NCI-H1092 (cell line): ENCODE results near the gene TBX5.

ENCODE experiments used
- DNase-seq: peaks from one replicate; lab custom pipeline; 2025; lab: John Stamatoyannopoulos, UW

Gene TBX5

DNA sequence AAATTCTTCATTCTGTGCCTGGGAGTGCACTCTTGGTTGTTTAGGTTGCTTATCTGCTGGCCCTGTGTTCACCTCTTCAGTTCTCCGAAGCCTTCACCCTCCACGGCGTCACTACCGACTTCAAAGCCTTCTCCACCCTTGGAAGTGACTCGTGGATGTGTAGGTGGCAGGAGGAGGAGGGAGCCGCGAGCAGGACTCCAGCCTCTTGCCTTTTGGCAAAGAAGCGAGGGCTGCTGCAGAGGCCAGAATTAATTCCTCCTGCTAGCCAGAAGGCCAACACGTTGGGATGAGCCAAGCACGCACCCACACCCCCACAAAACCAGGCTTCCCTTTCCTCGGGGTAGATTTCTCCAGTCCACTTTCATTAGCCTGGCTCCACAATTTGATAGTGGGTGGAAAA, 86.5 kb downstream of the TBX5 start:
- DNase-seq, result no peak

DNA sequence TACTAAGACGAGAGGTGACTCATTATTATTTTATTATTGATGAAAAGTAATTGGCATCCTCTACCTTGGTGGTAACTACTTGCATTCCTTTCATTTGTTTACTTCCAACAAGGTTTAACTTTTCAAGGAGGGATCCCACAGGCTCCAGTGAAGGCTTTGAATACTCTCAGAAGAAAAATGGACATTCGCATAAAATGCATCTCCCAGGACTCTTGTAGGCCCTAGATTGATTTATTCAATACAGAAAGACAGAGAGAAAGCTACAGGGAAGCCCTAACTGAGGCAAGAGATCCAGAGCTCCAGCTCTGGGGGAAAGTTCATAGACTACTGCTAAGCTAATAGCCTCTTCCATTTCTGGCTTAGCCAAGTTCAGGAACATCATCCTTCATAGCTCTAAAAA, 87.0 kb downstream of the TBX5 start:
- DNase-seq, result no peak

DNA sequence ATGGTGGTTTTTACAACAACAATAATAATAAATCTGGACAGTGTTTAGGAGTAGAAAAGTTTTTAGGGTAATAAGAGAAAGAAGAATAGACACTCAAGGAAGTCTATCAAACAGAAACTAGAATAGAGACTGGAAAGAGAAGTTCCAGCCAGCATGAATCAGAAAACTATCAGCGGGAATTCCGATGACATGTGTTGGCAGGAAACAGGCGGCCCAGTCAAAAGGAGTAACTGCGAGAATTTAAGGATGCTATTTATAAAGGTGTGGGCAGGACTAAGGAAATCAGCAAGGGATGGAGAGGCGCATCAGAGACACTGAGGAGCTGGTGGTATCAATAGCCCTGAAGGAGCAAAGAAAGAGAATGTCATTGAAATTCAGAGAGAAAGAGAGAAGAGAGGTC, 89.9 kb downstream of the TBX5 start:
- DNase-seq, result no peak

DNA sequence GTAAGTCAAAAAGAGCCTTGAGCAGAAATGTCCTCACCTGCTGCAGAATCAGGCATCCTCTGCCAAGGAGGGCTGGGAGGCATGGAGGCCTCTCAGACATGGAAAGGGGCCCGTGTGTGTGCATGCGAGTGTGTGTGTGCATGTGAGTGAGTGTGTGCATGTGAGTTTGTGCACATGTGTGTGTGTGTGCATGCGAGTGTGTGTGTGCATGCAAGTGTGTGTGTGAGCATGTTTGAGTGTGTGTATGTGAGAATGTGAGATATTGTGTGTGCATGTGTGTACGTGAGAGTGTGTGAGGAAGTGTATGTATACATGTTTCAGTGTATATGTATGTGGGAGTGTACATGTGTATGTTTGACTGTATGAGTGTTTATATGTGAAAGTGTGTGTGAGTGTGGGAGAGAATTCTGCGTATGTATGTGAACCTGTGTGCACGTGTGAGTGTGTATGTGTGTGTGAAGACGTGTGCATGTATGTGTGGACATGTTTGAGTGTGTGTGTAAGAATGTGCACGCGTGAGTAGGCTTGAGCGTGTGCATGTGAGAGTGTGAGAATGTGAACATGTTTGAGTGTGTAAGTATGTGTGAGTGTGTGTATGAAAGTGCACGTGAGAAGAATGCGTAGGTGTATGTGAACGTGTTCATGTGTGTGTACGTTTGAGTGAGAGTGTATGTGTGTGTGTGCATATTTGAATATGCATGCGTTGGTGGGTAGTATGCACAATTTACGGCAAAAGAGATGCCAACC, 90.8 kb downstream of the TBX5 start:
- DNase-seq, result no peak

DNA sequence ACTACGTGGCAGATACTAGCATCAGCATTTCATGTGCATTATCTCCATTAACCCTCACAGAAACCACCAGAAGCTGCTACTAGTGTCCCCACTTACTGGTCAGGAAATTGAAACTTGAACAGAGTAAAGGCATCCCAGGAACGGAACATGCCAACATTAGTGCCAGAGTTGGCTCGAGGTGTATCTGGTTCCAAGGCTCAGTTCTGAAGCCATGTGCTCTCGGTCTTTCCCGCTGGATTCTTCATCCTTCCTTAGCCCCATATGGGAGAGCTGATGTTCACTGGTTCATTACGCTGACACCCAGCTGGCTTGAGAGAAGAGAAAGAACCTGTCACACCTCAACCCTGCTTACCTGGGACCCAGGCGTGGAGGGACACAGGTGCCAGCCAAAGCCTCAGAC, 91.5 kb downstream of the TBX5 start:
- no peak for DNase-seq

DNA sequence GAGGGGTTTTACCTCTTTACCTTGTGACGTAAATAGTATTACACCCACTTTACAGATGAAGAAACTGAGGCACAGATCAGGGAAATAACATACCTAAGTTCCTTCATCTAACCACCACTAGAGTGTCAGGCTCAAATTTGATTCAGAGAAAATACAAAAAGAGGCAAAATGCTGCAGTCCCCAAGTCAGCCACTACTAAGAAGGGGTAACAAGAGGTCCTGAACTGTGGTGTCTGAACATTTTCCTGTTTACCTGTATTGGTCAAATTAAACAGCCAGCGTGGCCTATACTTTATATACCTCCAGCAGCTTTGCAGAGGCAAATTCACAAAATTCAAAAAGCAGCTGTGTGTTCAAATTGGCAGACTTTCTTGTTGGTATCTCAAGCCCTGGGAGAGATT, 92.0 kb downstream of the TBX5 start:
- no peak for DNase-seq

DNA sequence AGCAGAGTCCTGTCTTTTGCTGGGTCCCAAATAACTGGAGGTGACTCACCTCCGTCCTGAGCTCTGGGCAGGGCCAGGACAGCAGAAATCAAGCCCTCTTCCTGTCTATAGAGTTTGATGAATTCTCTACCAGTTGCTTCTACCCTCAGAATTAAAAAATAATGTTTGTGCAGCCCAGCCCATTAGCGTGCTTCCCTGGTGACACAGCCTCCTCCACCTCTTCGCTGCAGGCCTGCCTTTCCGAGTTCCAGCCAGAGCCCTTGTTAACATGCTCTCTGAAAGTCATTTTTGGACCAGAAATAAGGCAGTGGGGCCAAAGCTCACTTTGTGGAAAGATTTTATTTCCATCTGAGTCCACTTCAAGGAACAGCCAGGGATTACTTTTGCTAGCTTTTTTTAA, 94.0 kb downstream of the TBX5 start:
- no peak for DNase-seq

DNA sequence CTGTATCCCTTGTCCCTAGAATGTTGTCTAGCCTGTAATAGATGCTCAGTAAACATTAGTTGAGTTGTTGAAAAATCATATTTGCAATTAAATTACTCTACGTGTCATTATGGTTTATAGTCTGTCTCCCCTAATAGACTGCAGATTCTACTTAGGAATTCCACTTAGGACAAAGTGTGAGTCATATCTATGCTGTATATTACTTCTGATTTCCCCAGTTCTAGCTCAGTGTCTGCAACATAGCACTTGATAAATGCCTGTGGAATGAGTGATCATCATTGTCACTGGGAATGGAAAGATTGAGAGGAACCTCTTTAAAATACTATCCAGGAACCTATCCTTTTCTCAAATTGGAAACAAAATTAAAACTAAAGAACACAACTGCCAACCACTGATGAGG, 99.3 kb downstream of the TBX5 start:
- DNase-seq, result no peak

DNA sequence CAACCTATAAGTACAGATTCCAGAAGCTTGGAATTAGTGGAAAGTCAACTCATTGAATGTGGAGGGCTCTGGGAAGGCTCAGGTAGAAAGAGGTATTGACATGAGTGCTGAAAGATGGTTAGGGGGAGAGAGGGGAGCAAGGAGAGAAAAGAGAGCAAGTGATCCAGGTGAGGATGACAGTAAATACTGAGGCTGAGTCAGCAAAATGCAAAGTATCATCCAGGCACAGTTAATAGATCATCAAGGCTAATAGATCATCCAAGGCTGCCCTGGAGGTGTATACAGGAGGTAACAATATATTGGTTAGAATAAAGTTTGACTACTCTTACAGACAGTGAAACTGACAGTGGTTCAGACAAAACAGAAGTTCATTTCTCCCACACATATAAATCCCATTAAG, 100.5 kb downstream of the TBX5 start:
- DNase-seq, result no peak
